Measurements from ENCODE around the gene ITPK1. TPM values are rescaled to one million over a fixed set of nuclear protein-coding genes. Genes with fewer than 3 reads are reported as not detected.

Gene ITPK1
- total and polyA plus RNA-seq, 12 donors, result 47.1 to 152 (median 92.7) TPM

- no peak for TF ChIP-seq CTCF (IDR thresholded peaks at IDR 0.05)
- no peak for DNase-seq
- ATAC-seq, result no peak
- Histone ChIP-seq H3K27ac (peak overlapping the region in 3 of 10 donors; percentile 28 to 90 (median 81)), H3K4me3 (no peak overlapping the region), H3K4me1 (peaks cover 18 to 84% (median 69%) of the 10 kb centered on the region in 9 donors), H3K36me3 (peaks cover 0 to 3% (median 0%) of the 10 kb centered on the region in 9 donors), H3K9me3 (no peaks in the 10 kb centered on the region), H3K27me3 (no peaks in the 10 kb centered on the region)
- WGBS, 2 donors, result 78 to 80% methylated on average over 4 of the region's 4 CpGs
- intact Hi-C loops (cut with DNase I), result loop anchor here in 3 of 10 donors (5.0 to 10.0 kb wide), 2 partner anchors 45 to 68 kb away; partner anchors contain the start of gene ITPK1 (in 2 of the 3)
Measured at GRCh38 chr14:93047157-93047556, 68.6 kb downstream of the ITPK1 start.

GRCh38 chr14:93046705-93047050, 69.0 kb downstream of the ITPK1 start:
- Histone ChIP-seq H3K4me3 (no peak overlapping the region), H3K9me3 (no peaks in the 10 kb centered on the region), H3K36me3 (peaks cover 0 to under 1% (median 0%) of the 10 kb centered on the region in 9 donors), H3K27ac (peak overlapping the region in 6 of 10 donors; percentile 28 to 90 (median 83)), H3K4me1 (peaks cover 18 to 89% (median 72%) of the 10 kb centered on the region in 9 donors), H3K27me3 (no peaks in the 10 kb centered on the region)
- TF ChIP-seq CTCF (IDR thresholded peaks at IDR 0.05), result no peak
- intact Hi-C loops (cut with DNase I), result loop anchor here in 3 of 10 donors (5.0 to 10.0 kb wide), 2 partner anchors 46 to 68 kb away; partner anchors contain the start of gene ITPK1 (in 2 of the 3)
- 84% methylated on average over 7 of the region's 7 CpGs for WGBS, 2 donors
- DNase-seq (no peak), ATAC-seq (no peak)

- Histone ChIP-seq H3K36me3 (no peaks in the 10 kb centered on the region), H3K27ac (peak overlapping the region; percentile 28 to 92 (median 80)), H3K9me3 (no peaks in the 10 kb centered on the region), H3K4me1 (peaks cover 24 to 94% (median 78%) of the 10 kb centered on the region in 9 donors), H3K4me3 (no peak overlapping the region), H3K27me3 (no peaks in the 10 kb centered on the region)
- 69 to 71% methylated on average over 16 of the region's 16 CpGs for WGBS, 2 donors
- intact Hi-C loops (cut with DNase I), result loop anchor here in 3 of 10 donors (5.0 to 10.0 kb wide), 2 partner anchors 46 to 69 kb away; partner anchors contain the start of gene ITPK1 (in 2 of the 3)
- no peak for TF ChIP-seq CTCF (IDR thresholded peaks at IDR 0.05)
- DNase-seq (no peak), ATAC-seq (peak in 4 of 8 donors; percentile 18 to 27 (median 26))
Measured at GRCh38 chr14:93045965-93046704, 69.6 kb downstream of the ITPK1 start.

- intact Hi-C loops (cut with DNase I), result loop anchor here in 3 of 10 donors (5.0 to 10.0 kb wide), 2 partner anchors 47 to 70 kb away; partner anchors contain the start of gene ITPK1 (in 2 of the 3)
- H3K27ac ChIP-seq, result peak overlapping the region; percentile 46 to 92 (median 83)
- no peak overlapping the region for H3K4me3 ChIP-seq
- no peaks in the 10 kb centered on the region for H3K36me3 ChIP-seq
- DNase-seq (no peak), ATAC-seq (no peak)
- 68% methylated on average over 9 of the region's 9 CpGs for WGBS, 2 donors
- H3K27me3 ChIP-seq, result no peaks in the 10 kb centered on the region
- H3K9me3 ChIP-seq, result no peaks in the 10 kb centered on the region
- H3K4me1 ChIP-seq, result peaks cover 25 to 94% (median 82%) of the 10 kb centered on the region in 9 donors
- no peak for TF ChIP-seq CTCF (IDR thresholded peaks at IDR 0.05)
Measured at GRCh38 chr14:93045211-93045674, 70.5 kb downstream of the ITPK1 start.

Measured in heart right ventricle (tissue), 16 donors.